Stimulated activated naive CD8-positive, alpha-beta T cell treated with anti-CD3 and anti-CD28 coated beads, Interleukin-15, amount 100 ng/mL, for 72 hours (primary cell): ENCODE measurements around the gene FYN.
"Not testable (repeated sequence)": the region's sequence is repeated elsewhere in the genome, so short reads cannot be mapped to it uniquely, and the experiment has no call there.

ENCODE experiments used
- ATAC-seq: fragments of 150-1000 bp; cut with Tn5 transposase; 2 replicates; pipeline ENCODE4 v1.10.0; 2021; ENCODE audit warnings: mild to moderate bottlenecking, moderate library complexity
- DNase-seq, 2 donors: peaks; one replicate each; pipeline ENCODE4 v3.0.0; 2021 to 2022
- H3K27ac Mint-ChIP-seq, 2 donors: one replicate each; pipeline ENCODE4 v1.8.0; 2022; ENCODE audit warnings: mild to moderate bottlenecking in 2 of 2, mixed read lengths in 2 of 2, moderate library complexity in 2 of 2
- H3K27me3 Mint-ChIP-seq: one replicate; pipeline ENCODE4 v1.8.0; 2022; ENCODE audit warnings: mixed read lengths
- H3K4me1 Mint-ChIP-seq: one replicate; pipeline ENCODE4 v1.8.0; 2022; ENCODE audit warnings: mild to moderate bottlenecking, mixed read lengths
- H3K4me3 Mint-ChIP-seq, 2 donors: one replicate each; pipeline ENCODE4 v1.8.0; 2022; ENCODE audit warnings: mild to moderate bottlenecking in 2 of 2, mixed read lengths in 2 of 2, moderate library complexity in 1 of 2
- H3K9me3 Mint-ChIP-seq, 2 donors: one replicate each; pipeline ENCODE4 v1.8.0; 2022; ENCODE audit warnings: mixed read lengths in 2 of 2

Gene FYN

GRCh38 chr6:111692327-111693164 is 180.7 kb downstream of the FYN start:
- DNase-seq, result no peak
- no peaks in the 10 kb centered on the region for H3K27me3 Mint-ChIP-seq
- ATAC-seq, result peak; percentile 13
- H3K4me3 Mint-ChIP-seq, result peak overlapping the region in 1 of 2 donors; percentile 13
- H3K27ac Mint-ChIP-seq, result peak overlapping the region; percentile 15 to 86
- no peaks in the 10 kb centered on the region for H3K9me3 Mint-ChIP-seq
- H3K4me1 Mint-ChIP-seq, result peaks cover 52% of the 10 kb centered on the region

DNA sequence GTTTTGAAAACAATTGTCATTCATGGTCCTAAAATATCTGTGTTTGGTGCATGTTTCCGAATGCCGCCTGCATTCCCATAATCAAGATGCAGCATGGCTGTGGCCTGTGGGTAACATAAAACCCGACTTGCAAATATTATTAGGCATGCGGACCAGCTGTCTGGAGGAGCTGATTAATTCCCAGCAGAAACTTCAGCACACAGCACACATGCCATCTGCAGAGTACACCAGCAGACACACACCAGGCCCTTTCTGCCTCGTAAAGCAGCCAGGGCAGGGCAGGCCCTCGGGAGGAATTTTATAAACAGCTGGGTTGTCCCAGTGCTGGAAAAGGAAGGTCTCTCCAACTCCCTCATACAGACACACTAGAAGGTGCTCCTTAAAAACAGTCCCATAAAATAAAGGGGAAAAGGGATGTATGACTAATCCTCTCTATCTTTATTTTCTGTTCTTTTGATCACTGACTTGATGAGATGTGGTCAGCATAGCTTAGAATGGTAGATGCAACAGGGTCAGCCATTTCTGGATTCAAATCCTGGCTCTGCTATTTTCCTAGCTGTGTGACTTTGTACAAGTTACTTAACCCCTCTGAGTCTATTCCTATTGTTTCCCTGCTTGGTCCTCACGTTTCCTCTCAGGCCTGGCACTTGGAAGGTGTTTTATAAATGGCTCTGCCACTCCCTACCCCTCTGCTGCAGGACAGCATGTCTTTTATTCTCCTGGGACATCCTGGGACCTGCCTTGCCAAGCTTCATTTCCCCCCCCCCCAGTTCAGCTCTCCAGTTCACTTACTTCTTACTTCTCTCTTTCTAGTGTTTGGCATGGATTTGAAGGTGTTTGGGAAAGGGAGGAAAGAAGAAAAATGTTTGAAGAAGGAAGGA is 181.7 kb downstream of the FYN start:
- H3K9me3 Mint-ChIP-seq, result no peaks in the 10 kb centered on the region
- H3K27ac Mint-ChIP-seq, result peak overlapping the region in 1 of 2 donors; percentile 61
- no peak for ATAC-seq
- peaks cover 60% of the 10 kb centered on the region for H3K4me1 Mint-ChIP-seq
- no peaks in the 10 kb centered on the region for H3K27me3 Mint-ChIP-seq
- no peak for DNase-seq
- H3K4me3 Mint-ChIP-seq, result peak overlapping the region in 1 of 2 donors; percentile 13

- no peak for ATAC-seq
- Mint-ChIP-seq H3K27me3 (no peaks in the 10 kb centered on the region), H3K9me3 (no peaks in the 10 kb centered on the region), H3K27ac (peak overlapping the region; percentile 53 to 81), H3K4me1 (peaks cover 65% of the 10 kb centered on the region), H3K4me3 (no peak overlapping the region)
- DNase-seq, result no peak
These were observed 183.3 kb downstream of the FYN start for GRCh38 chr6:111689946-111690345.

- peak overlapping the region in 1 of 2 donors; percentile 81 for H3K27ac Mint-ChIP-seq
- DNase-seq, result no peak
- no peak for ATAC-seq
- H3K27me3 Mint-ChIP-seq, result no peaks in the 10 kb centered on the region
- peaks cover 65% of the 10 kb centered on the region for H3K4me1 Mint-ChIP-seq
- H3K4me3 Mint-ChIP-seq, result no peak overlapping the region
- no peaks in the 10 kb centered on the region for H3K9me3 Mint-ChIP-seq
These were observed 183.8 kb downstream of the FYN start for GRCh38 chr6:111689419-111689818.

DNA sequence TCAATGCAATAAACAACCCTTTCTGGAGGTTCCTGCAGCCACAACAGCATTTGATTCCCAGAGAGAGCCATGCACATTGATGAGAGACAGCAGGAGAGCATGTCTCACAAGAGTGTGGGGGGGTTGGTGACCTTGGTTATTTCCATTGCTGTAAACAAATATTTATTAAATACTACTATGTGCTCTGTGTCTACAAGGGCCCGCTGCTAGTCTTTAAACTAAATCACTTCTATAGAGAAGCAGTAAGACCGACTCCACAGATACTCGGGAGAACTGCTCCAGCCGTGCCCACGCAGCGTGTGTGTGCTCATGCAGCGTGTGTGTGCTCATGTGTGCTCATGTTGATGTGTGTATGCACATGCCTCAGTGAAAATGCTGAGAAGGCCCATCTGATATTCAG is 184.9 kb downstream of the FYN start:
- no peaks in the 10 kb centered on the region for H3K27me3 Mint-ChIP-seq
- ATAC-seq (no peak), DNase-seq (no peak)
- peaks cover 64% of the 10 kb centered on the region for H3K4me1 Mint-ChIP-seq
- no peak overlapping the region for H3K4me3 Mint-ChIP-seq
- no peak overlapping the region for H3K27ac Mint-ChIP-seq
- no peaks in the 10 kb centered on the region for H3K9me3 Mint-ChIP-seq

DNA sequence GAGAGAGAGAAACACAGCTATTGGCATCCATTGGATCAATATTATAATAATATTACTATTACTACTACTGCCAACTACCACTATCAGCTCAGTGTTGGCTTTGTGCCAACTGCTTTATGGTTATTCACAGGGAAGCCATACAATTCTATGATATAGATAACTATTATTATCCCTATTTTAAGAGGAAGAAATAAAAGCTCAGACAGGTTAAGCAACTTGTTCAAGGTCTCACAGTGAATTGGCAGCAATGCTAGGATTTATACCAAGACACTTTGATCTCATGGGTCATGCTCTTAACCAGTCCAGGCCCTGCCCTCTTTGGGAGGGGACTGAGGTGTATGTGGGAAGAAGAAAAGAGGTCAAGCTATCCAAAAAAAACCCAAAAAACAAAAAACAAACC is 185.6 kb downstream of the FYN start:
- H3K4me3 Mint-ChIP-seq, result no peak overlapping the region
- H3K9me3 Mint-ChIP-seq, result no peaks in the 10 kb centered on the region
- no peak for ATAC-seq
- H3K27me3 Mint-ChIP-seq, result no peaks in the 10 kb centered on the region
- H3K4me1 Mint-ChIP-seq, result peaks cover 57% of the 10 kb centered on the region
- no peak for DNase-seq
- no peak overlapping the region for H3K27ac Mint-ChIP-seq

- no peak for ATAC-seq
- peaks cover 56% of the 10 kb centered on the region for H3K4me1 Mint-ChIP-seq
- no peaks in the 10 kb centered on the region for H3K27me3 Mint-ChIP-seq
- H3K4me3 Mint-ChIP-seq, result no peak overlapping the region
- no peaks in the 10 kb centered on the region for H3K9me3 Mint-ChIP-seq
- no peak for DNase-seq
- peak overlapping the region in 1 of 2 donors; percentile 86 for H3K27ac Mint-ChIP-seq
These were observed 186.4 kb downstream of the FYN start for GRCh38 chr6:111686932-111687266.

GRCh38 chr6:111686249-111686931 is 186.9 kb downstream of the FYN start:
- Mint-ChIP-seq H3K4me3 (no peak overlapping the region), H3K4me1 (peaks cover 57% of the 10 kb centered on the region), H3K27ac (peak overlapping the region in 1 of 2 donors; percentile 87), H3K27me3 (no peaks in the 10 kb centered on the region), H3K9me3 (no peaks in the 10 kb centered on the region)
- DNase-seq (no peak), ATAC-seq (no peak)

DNA sequence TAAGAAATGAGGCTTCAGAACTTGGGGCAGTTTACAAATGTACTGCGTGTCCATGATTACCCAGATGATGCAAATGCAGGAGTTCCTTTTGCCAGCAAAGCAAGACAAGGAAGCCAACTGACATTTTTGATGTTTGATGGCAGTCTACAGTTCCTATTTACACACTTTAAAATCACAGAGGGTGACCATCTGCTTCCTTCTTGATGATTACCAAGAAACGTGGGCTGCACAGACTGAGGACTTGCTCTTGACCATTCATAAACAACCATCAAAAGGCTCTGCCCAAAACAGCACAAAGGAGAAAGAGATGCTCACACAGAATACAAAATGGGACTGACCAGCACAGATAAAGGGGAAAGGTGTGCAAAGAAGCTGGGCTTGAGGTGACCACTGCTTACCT is 187.7 kb downstream of the FYN start:
- H3K4me1 Mint-ChIP-seq, result peaks cover 59% of the 10 kb centered on the region

GRCh38 chr6:111685058-111685457 is 188.2 kb downstream of the FYN start:
- Mint-ChIP-seq H3K4me1 (peaks cover 61% of the 10 kb centered on the region), H3K4me3 (no peak overlapping the region), H3K27ac (peak overlapping the region in 1 of 2 donors; percentile 44), H3K9me3 (no peaks in the 10 kb centered on the region), H3K27me3 (no peaks in the 10 kb centered on the region)
- DNase-seq, result no peak
- ATAC-seq, result peak; percentile 9

More for the DNA sequence above, 187.7 kb downstream of the FYN start:
- no peak overlapping the region for H3K27ac Mint-ChIP-seq
- no peak overlapping the region for H3K4me3 Mint-ChIP-seq
- no peaks in the 10 kb centered on the region for H3K9me3 Mint-ChIP-seq
- ATAC-seq, result no peak
- H3K27me3 Mint-ChIP-seq, result no peaks in the 10 kb centered on the region
- DNase-seq, result no peak

GRCh38 chr6:111683749-111684267 is 189.4 kb downstream of the FYN start:
- Mint-ChIP-seq H3K9me3 (no peaks in the 10 kb centered on the region), H3K4me3 (no peak overlapping the region), H3K27me3 (no peaks in the 10 kb centered on the region), H3K27ac (peak overlapping the region in 1 of 2 donors; percentile 88), H3K4me1 (peaks cover 73% of the 10 kb centered on the region)
- ATAC-seq (no peak), DNase-seq (no peak)

GRCh38 chr6:111683157-111683556 is 190.1 kb downstream of the FYN start:
- Mint-ChIP-seq H3K27me3 (no peaks in the 10 kb centered on the region), H3K4me3 (no peak overlapping the region)
- ATAC-seq, result no peak

GRCh38 chr6:111681860-111682259 is 191.4 kb downstream of the FYN start:
- Mint-ChIP-seq H3K4me3 (no peak overlapping the region), H3K27ac (peak overlapping the region; percentile 69 to 79), H3K27me3 (no peaks in the 10 kb centered on the region), H3K4me1 (peaks cover 63% of the 10 kb centered on the region), H3K9me3 (no peaks in the 10 kb centered on the region)
- ATAC-seq, result no peak
- DNase-seq, result no peak

More at GRCh38 chr6:111683157-111683556, 190.1 kb downstream of the FYN start:
- Mint-ChIP-seq H3K9me3 (no peaks in the 10 kb centered on the region), H3K4me1 (peaks cover 73% of the 10 kb centered on the region), H3K27ac (peak overlapping the region in 1 of 2 donors; percentile 80)
- no peak for DNase-seq

- not testable (repeated sequence) for ATAC-seq, H3K9me3 Mint-ChIP-seq, H3K4me3 Mint-ChIP-seq, DNase-seq, H3K27me3 Mint-ChIP-seq
- Mint-ChIP-seq H3K4me1 (peaks cover 55% of the 10 kb centered on the region), H3K27ac (peak overlapping the region; percentile 10 to 49)
These were observed 192.2 kb downstream of the FYN start for GRCh38 chr6:111680811-111681609.
